Measurements from ENCODE around the gene CTIF.

CTIF gene

GRCh38 chr18:48847807-48848486 lies 309.1 kb downstream of the CTIF start:
- no peak for DNase-seq (ENCODE audit: low read depth in 2 of 2)

GRCh38 chr18:48848641-48849143 lies 309.9 kb downstream of the CTIF start:
- DNase-seq (ENCODE audit: low read depth in 2 of 2), result no peak

GRCh38 chr18:48850822-48851598 lies 312.2 kb downstream of the CTIF start:
- no peak for DNase-seq (ENCODE audit: low read depth in 2 of 2)

GRCh38 chr18:48851599-48851960 lies 312.7 kb downstream of the CTIF start:
- no peak for DNase-seq (ENCODE audit: low read depth in 2 of 2)

GRCh38 chr18:48852292-48852691 lies 313.5 kb downstream of the CTIF start:
- DNase-seq (ENCODE audit: low read depth in 2 of 2), result no peak

GRCh38 chr18:48852794-48853193 lies 314.0 kb downstream of the CTIF start:
- no peak for DNase-seq (ENCODE audit: low read depth in 2 of 2)

- no peak for DNase-seq (ENCODE audit: low read depth in 2 of 2)
These were observed 314.8 kb downstream of the CTIF start for GRCh38 chr18:48853588-48853987.

GRCh38 chr18:48854780-48855179 lies 315.9 kb downstream of the CTIF start:
- DNase-seq (ENCODE audit: low read depth in 2 of 2), result no peak

GRCh38 chr18:48855422-48856377 lies 316.9 kb downstream of the CTIF start:
- DNase-seq (ENCODE audit: low read depth in 2 of 2), result no peak

GRCh38 chr18:48857023-48857694 lies 318.3 kb downstream of the CTIF start:
- DNase-seq (ENCODE audit: low read depth in 2 of 2), result no peak

- DNase-seq (ENCODE audit: low read depth in 2 of 2), result no peak
These were observed 319.8 kb downstream of the CTIF start for GRCh38 chr18:48858676-48859075.

- no peak for DNase-seq (ENCODE audit: low read depth in 2 of 2)
These were observed 320.8 kb downstream of the CTIF start for GRCh38 chr18:48859311-48860268.

- no peak for DNase-seq (ENCODE audit: low read depth in 2 of 2)
These were observed 321.7 kb downstream of the CTIF start for GRCh38 chr18:48860269-48861180.

- no peak for DNase-seq (ENCODE audit: low read depth in 2 of 2)
These were observed 322.4 kb downstream of the CTIF start for GRCh38 chr18:48861181-48861708.

- no peak for DNase-seq (ENCODE audit: low read depth in 2 of 2)
These were observed 323.3 kb downstream of the CTIF start for GRCh38 chr18:48862132-48862531.

GRCh38 chr18:48862678-48863270 lies 323.9 kb downstream of the CTIF start:
- no peak for DNase-seq (ENCODE audit: low read depth in 2 of 2)

GRCh38 chr18:48863432-48864065 lies 324.7 kb downstream of the CTIF start:
- no peak for DNase-seq (ENCODE audit: low read depth in 2 of 2)

- no peak for DNase-seq (ENCODE audit: low read depth in 2 of 2)
These were observed 326.0 kb downstream of the CTIF start for GRCh38 chr18:48864876-48865275.

Measured in stimulated activated CD8-positive, alpha-beta memory T cell treated with anti-CD3 and anti-CD28 coated beads, Interleukin-7, amount 100 ng/mL, for 4 hours (primary cell).